Measurements from ENCODE around the gene IL6ST.

- TF ChIP-seq EZH2 (IDR thresholded peaks at IDR 0.05; ENCODE audit: insufficient read depth, poor library complexity, severe bottlenecking): no peak
- no peak for TF ChIP-seq EZH2phosphoT487 (IDR thresholded peaks at IDR 0.05; ENCODE audit: insufficient read depth, low read depth)
These were observed 61.2 kb downstream of the IL6ST start for GRCh38 chr5:55933377-55934114.

Measured in GM23248 (cell line).